CD4-positive, CD25-positive, alpha-beta regulatory T cell (primary cell): ENCODE results near the gene RPL18A. TPM values are rescaled to one million over a fixed set of nuclear protein-coding genes. Genes with fewer than 3 reads are reported as not detected.

Experiments
- ATAC-seq, 2 donors: fragments of 150-1000 bp; cut with Tn5 transposase; one replicate each; pipeline ENCODE4 v1.10.0; 2021; ENCODE audit warnings: low read depth in 2 of 2, moderate number of reproducible peaks in 2 of 2, moderate library complexity in 1 of 2
- DNase-seq, 3 donors: peaks; one replicate each; pipeline versions ENCODE4 v3.0.0 to v3.0.0-alpha.2; 2012 to 2022; ENCODE audit warnings: mixed read lengths in 1 of 3
- H3K27ac ChIP-seq: one replicate; pipeline ENCODE4 v1.7.0; 2013; ENCODE audit warnings: mild to moderate bottlenecking, low read length; ENCODE audit not compliant: insufficient read depth, poor library complexity, severe bottlenecking
- H3K27me3 ChIP-seq: one replicate; pipeline ENCODE4 v1.7.0; 2013; ENCODE audit warnings: low read length; ENCODE audit not compliant: control insufficient read depth, insufficient read depth
- H3K36me3 ChIP-seq: one replicate; pipeline ENCODE4 v1.7.0; 2013; ENCODE audit warnings: mild to moderate bottlenecking, low read length, moderate library complexity; ENCODE audit not compliant: control insufficient read depth, insufficient read depth
- H3K4me1 ChIP-seq: 2 replicates; pipeline ENCODE4 v1.7.0; 2013; ENCODE audit warnings: mild to moderate bottlenecking, low read length; ENCODE audit not compliant: insufficient read depth, control insufficient read depth, poor library complexity, severe bottlenecking
- H3K4me3 ChIP-seq: one replicate; pipeline ENCODE4 v1.7.0; 2013; ENCODE audit warnings: low read depth, mild to moderate bottlenecking, low read length, moderate library complexity
- H3K9me3 ChIP-seq, 2 experiments: 1 replicate in 1 of 2; 2 replicates in 1 of 2; pipeline ENCODE4 v1.7.0; 2013; ENCODE audit warnings: low read length in 2 of 2, mild to moderate bottlenecking in 1 of 2, moderate library complexity in 1 of 2; ENCODE audit not compliant: control insufficient read depth in 2 of 2
- H3K27ac Mint-ChIP-seq, 3 donors: one replicate each; pipeline ENCODE4 v1.8.0; 2020 to 2022; ENCODE audit warnings: mild to moderate bottlenecking in 3 of 3, mixed read lengths in 3 of 3, moderate library complexity in 2 of 3
- H3K27me3 Mint-ChIP-seq: one replicate; pipeline ENCODE4 v1.8.0; 2022; ENCODE audit warnings: mild to moderate bottlenecking, mixed read lengths
- H3K36me3 Mint-ChIP-seq: one replicate; pipeline ENCODE4 v1.8.0; 2020; ENCODE audit warnings: mixed read lengths
- H3K4me1 Mint-ChIP-seq, 4 donors: one replicate each; pipeline ENCODE4 v1.8.0; 2020 to 2022; ENCODE audit warnings: mixed read lengths in 4 of 4, mild to moderate bottlenecking in 1 of 4
- H3K4me3 Mint-ChIP-seq, 4 donors: one replicate each; pipeline ENCODE4 v1.8.0; 2020 to 2022; ENCODE audit warnings: mild to moderate bottlenecking in 4 of 4, mixed read lengths in 4 of 4, moderate library complexity in 3 of 4
- H3K9me3 Mint-ChIP-seq, 7 donors: one replicate each; pipeline ENCODE4 v1.8.0; 2020 to 2022; ENCODE audit warnings: mixed read lengths in 7 of 7, mild to moderate bottlenecking in 3 of 7, moderate library complexity in 2 of 7
- polyA plus RNA-seq, 4 donors: library from polyadenylated mRNA; unstranded; fragments of 300-500 nt; fragmentation: Illumina TruSeq; gene quantifications; one replicate each; pipeline ENCODE4 v1.2.3, GENCODE V29; 2021
- total RNA-seq: library from RNA; stranded (reverse); gene quantifications from one replicate; pipeline ENCODE4 v1.2.3, GENCODE V29; 2022

The RPL18A gene
- total and polyA plus RNA-seq, 5 donors from 2014 or later = 2,143 to 4,374 (median 3,137) TPM

GRCh38 chr19:17855280-17856152 is 4.2 kb upstream of the RPL18A start:
- H3K27ac ChIP-seq = no peak overlapping the region
- no peak overlapping the region for H3K4me3 ChIP-seq
- no peaks in the 10 kb centered on the region for H3K36me3 ChIP-seq
- H3K27me3 ChIP-seq = no peaks in the 10 kb centered on the region
- H3K4me1 ChIP-seq = peaks cover 26% of the 10 kb centered on the region
- Mint-ChIP-seq H3K27ac (peak overlapping the region in 2 of 3 donors; percentile 38 to 42), H3K9me3 (no peaks in the 10 kb centered on the region), H3K4me3 (peak overlapping the region in 2 of 4 donors; percentile 7 to 24), H3K36me3 (peaks cover 8% of the 10 kb centered on the region), H3K27me3 (no peaks in the 10 kb centered on the region), H3K4me1 (peaks cover 9 to 33% (median 22%) of the 10 kb centered on the region in 4 donors)
- H3K9me3 ChIP-seq = no peaks in the 10 kb centered on the region
- peak; percentile 15 to 16 for ATAC-seq
- peak; percentile 79 to 84 (median 82) for DNase-seq

- Mint-ChIP-seq H3K27me3 (no peaks in the 10 kb centered on the region), H3K4me1 (peaks cover 6 to 44% (median 18%) of the 10 kb centered on the region in 4 donors), H3K4me3 (peak overlapping the region; percentile 93 to 100 (median 97)), H3K36me3 (peaks cover 16% of the 10 kb centered on the region), H3K9me3 (no peaks in the 10 kb centered on the region), H3K27ac (peak overlapping the region; percentile 61 to 98 (median 94))
- H3K4me1 ChIP-seq = peaks cover 25% of the 10 kb centered on the region
- no peak for ATAC-seq
- peak overlapping the region; percentile 79 for H3K27ac ChIP-seq
- peaks cover 31% of the 10 kb centered on the region for H3K36me3 ChIP-seq
- H3K27me3 ChIP-seq = no peaks in the 10 kb centered on the region
- H3K4me3 ChIP-seq = peak overlapping the region; percentile 92
- no peak for DNase-seq
- H3K9me3 ChIP-seq = no peaks in the 10 kb centered on the region
Observed at GRCh38 chr19:17860331-17860992, 752 bp downstream of the RPL18A start.

GRCh38 chr19:17860993-17861360 is 1.3 kb downstream of the RPL18A start:
- Mint-ChIP-seq H3K27me3 (no peaks in the 10 kb centered on the region), H3K4me1 (peaks cover 6 to 41% (median 14%) of the 10 kb centered on the region in 4 donors), H3K4me3 (peak overlapping the region; percentile 93 to 100 (median 97)), H3K9me3 (no peaks in the 10 kb centered on the region), H3K27ac (peak overlapping the region in 2 of 3 donors; percentile 94 to 98), H3K36me3 (peaks cover 17% of the 10 kb centered on the region)
- ATAC-seq (no peak), DNase-seq (no peak)
- no peaks in the 10 kb centered on the region for H3K27me3 ChIP-seq
- H3K4me1 ChIP-seq = peaks cover 21% of the 10 kb centered on the region
- H3K9me3 ChIP-seq = no peaks in the 10 kb centered on the region
- H3K36me3 ChIP-seq = peaks cover 31% of the 10 kb centered on the region
- H3K27ac ChIP-seq = peak overlapping the region; percentile 79
- peak overlapping the region; percentile 92 for H3K4me3 ChIP-seq

GRCh38 chr19:17861542-17862402 is 2.1 kb downstream of the RPL18A start:
- Histone ChIP-seq H3K36me3 (peaks cover 31% of the 10 kb centered on the region), H3K4me3 (no peak overlapping the region), H3K9me3 (no peaks in the 10 kb centered on the region), H3K4me1 (peaks cover 21% of the 10 kb centered on the region), H3K27me3 (no peaks in the 10 kb centered on the region), H3K27ac (peak overlapping the region; percentile 79)
- peaks cover 6 to 41% (median 14%) of the 10 kb centered on the region in 4 donors for H3K4me1 Mint-ChIP-seq
- DNase-seq = no peak
- H3K9me3 Mint-ChIP-seq = peaks cover 0 to 2% (median 0%) of the 10 kb centered on the region in 7 donors
- H3K27ac Mint-ChIP-seq = peak overlapping the region; percentile 91 to 98 (median 94)
- no peaks in the 10 kb centered on the region for H3K27me3 Mint-ChIP-seq
- ATAC-seq = no peak
- peaks cover 17% of the 10 kb centered on the region for H3K36me3 Mint-ChIP-seq
- peak overlapping the region; percentile 93 to 100 (median 97) for H3K4me3 Mint-ChIP-seq

GRCh38 chr19:17862711-17863519 is 3.2 kb downstream of the RPL18A start:
- Mint-ChIP-seq H3K9me3 (peaks cover 0 to 2% (median 0%) of the 10 kb centered on the region in 7 donors), H3K4me3 (peak overlapping the region in 2 of 4 donors; percentile 70 to 72), H3K27ac (peak overlapping the region in 1 of 3 donors; percentile 65), H3K27me3 (no peaks in the 10 kb centered on the region), H3K4me1 (peaks cover 6 to 41% (median 14%) of the 10 kb centered on the region in 4 donors), H3K36me3 (peaks cover 17% of the 10 kb centered on the region)
- Histone ChIP-seq H3K4me3 (no peak overlapping the region), H3K27me3 (no peaks in the 10 kb centered on the region), H3K36me3 (peaks cover 31% of the 10 kb centered on the region), H3K4me1 (peaks cover 21% of the 10 kb centered on the region), H3K27ac (no peak overlapping the region), H3K9me3 (no peaks in the 10 kb centered on the region)
- no peak for ATAC-seq
- DNase-seq = no peak

GRCh38 chr19:17863520-17864182 is 3.9 kb downstream of the RPL18A start:
- Histone ChIP-seq H3K36me3 (peaks cover 31% of the 10 kb centered on the region), H3K9me3 (no peaks in the 10 kb centered on the region), H3K4me1 (peaks cover 21% of the 10 kb centered on the region), H3K27me3 (no peaks in the 10 kb centered on the region), H3K4me3 (no peak overlapping the region), H3K27ac (no peak overlapping the region)
- DNase-seq (no peak), ATAC-seq (no peak)
- Mint-ChIP-seq H3K36me3 (peaks cover 17% of the 10 kb centered on the region), H3K9me3 (peaks cover 0 to 2% (median 0%) of the 10 kb centered on the region in 7 donors), H3K27ac (peak overlapping the region in 1 of 3 donors; percentile 65), H3K27me3 (no peaks in the 10 kb centered on the region), H3K4me3 (peak overlapping the region in 2 of 4 donors; percentile 8 to 41), H3K4me1 (peaks cover 6 to 42% (median 14%) of the 10 kb centered on the region in 4 donors)
